Karpas-422 (cell line): ENCODE results near the gene KRT74. TPM values are rescaled to one million over a fixed set of nuclear protein-coding genes. Genes with fewer than 3 reads are reported as not detected.

Experiments used
- DNase-seq: peaks from one replicate; pipeline ENCODE4 v3.0.0-alpha.2; 2015
- H2AFZ ChIP-seq: fragments of 200-600 bp; sonication (generic); 2 replicates; pipeline ENCODE4 v1.6.1; 2014; ENCODE audit warnings: antibody characterized with exemption, low read length, mixed read lengths
- H3K27ac ChIP-seq: fragments of 200-600 bp; sonication (generic); 2 replicates; pipeline ENCODE4 v1.5.1; 2014; ENCODE audit warnings: mild to moderate bottlenecking, low read length, moderate library complexity
- H3K27me3 ChIP-seq: fragments of 200-600 bp; sonication (generic); 2 replicates; pipeline ENCODE4 v1.6.1; 2014; ENCODE audit warnings: low read length, mixed read lengths
- H3K36me3 ChIP-seq: fragments of 200-600 bp; sonication (generic); 2 replicates; pipeline ENCODE4 v1.6.1; 2014; ENCODE audit warnings: low read length, mixed read lengths; ENCODE audit not compliant: insufficient read depth
- H3K4me1 ChIP-seq: fragments of 200-600 bp; sonication (generic); 2 replicates; pipeline ENCODE4 v1.6.1; 2014; ENCODE audit warnings: mild to moderate bottlenecking, low read length, mixed read lengths
- H3K4me2 ChIP-seq: fragments of 200-600 bp; sonication (generic); 2 replicates; pipeline ENCODE4 v1.6.1; 2014; ENCODE audit warnings: low read length, low read depth, mild to moderate bottlenecking; ENCODE audit not compliant: poor library complexity, severe bottlenecking
- H3K4me3 ChIP-seq: fragments of 200-600 bp; sonication (generic); 2 replicates; pipeline ENCODE4 v1.5.1; 2014; ENCODE audit warnings: mild to moderate bottlenecking, antibody characterized with exemption, low read length, mixed read lengths
- H3K79me2 ChIP-seq: fragments of 200-600 bp; sonication (generic); 2 replicates; pipeline ENCODE4 v1.6.1; 2014; ENCODE audit warnings: mild to moderate bottlenecking, low read length, mixed read lengths
- H3K9ac ChIP-seq: fragments of 200-600 bp; sonication (generic); 2 replicates; pipeline ENCODE4 v1.6.0; 2014; ENCODE audit warnings: low read length
- H3K9me2 ChIP-seq: fragments of 200-600 bp; sonication (generic), shearing (Covaris generic); replicated peaks from 2 replicates; pipeline ENCODE4 v1.6.0; 2014; ENCODE audit warnings: mild to moderate bottlenecking, low read length, moderate library complexity; ENCODE audit not compliant: insufficient read depth
- H3K9me3 ChIP-seq: fragments of 300-700, 200-600 bp; sonication (generic); 2 replicates; pipeline ENCODE4 v1.6.1; 2014; ENCODE audit warnings: low read length, mixed read lengths
- H4K20me1 ChIP-seq: fragments of 200-600 bp; sonication (generic); 2 replicates; pipeline ENCODE4 v1.6.1; 2014; ENCODE audit warnings: mild to moderate bottlenecking, antibody characterized with exemption, low read length, low read depth; ENCODE audit not compliant: insufficient read depth
- total RNA-seq: library from RNA; depleted of rRNA; stranded (reverse); fragments of >200 nt; shearing (Covaris generic); gene quantifications from 2 replicates; pipeline ENCODE4 v1.2.3, GENCODE V29; 2014; ENCODE audit warnings: low replicate concordance

The KRT74 gene
- total RNA-seq, 1 experiment from 2014 or later = not detected

- no peak for DNase-seq
- H3K9me2 ChIP-seq = no peaks in the 10 kb centered on the region
- H3K4me3 ChIP-seq = no peak overlapping the region
- H3K27ac ChIP-seq = no peak overlapping the region
- H3K36me3 ChIP-seq = no peaks in the 10 kb centered on the region
- no peak overlapping the region for H3K9ac ChIP-seq
- no peak overlapping the region for H3K4me2 ChIP-seq
- no peaks in the 10 kb centered on the region for H3K9me3 ChIP-seq
- H2AFZ ChIP-seq = no peak overlapping the region
- H3K27me3 ChIP-seq = no peaks in the 10 kb centered on the region
- peaks cover 10% of the 10 kb centered on the region for H3K4me1 ChIP-seq
- H4K20me1 ChIP-seq = no peaks in the 10 kb centered on the region; the same call in 1 of the 2 replicates
- H3K79me2 ChIP-seq = no peaks in the 10 kb centered on the region
Observed at GRCh38 chr12:52577316-52577715, 3.7 kb upstream of the KRT74 start.

- H3K27me3 ChIP-seq = no peaks in the 10 kb centered on the region
- no peak overlapping the region for H2AFZ ChIP-seq
- H3K9ac ChIP-seq = no peak overlapping the region
- H3K4me1 ChIP-seq = peaks cover 10% of the 10 kb centered on the region
- no peaks in the 10 kb centered on the region for H3K79me2 ChIP-seq
- no peak overlapping the region for H3K4me2 ChIP-seq
- H3K9me3 ChIP-seq = no peaks in the 10 kb centered on the region
- no peaks in the 10 kb centered on the region; the same call in 1 of the 2 replicates for H4K20me1 ChIP-seq
- DNase-seq = no peak
- no peak overlapping the region for H3K27ac ChIP-seq
- H3K9me2 ChIP-seq = no peaks in the 10 kb centered on the region
- no peaks in the 10 kb centered on the region for H3K36me3 ChIP-seq
- H3K4me3 ChIP-seq = no peak overlapping the region
Observed at GRCh38 chr12:52575948-52576347, 2.3 kb upstream of the KRT74 start.

GRCh38 chr12:52575256-52575655 is 1.6 kb upstream of the KRT74 start:
- Histone ChIP-seq H3K4me1 (peaks cover 4% of the 10 kb centered on the region), H3K9ac (no peak overlapping the region), H4K20me1 (no peaks in the 10 kb centered on the region; the same call in 1 of the 2 replicates), H3K4me3 (no peak overlapping the region), H3K36me3 (no peaks in the 10 kb centered on the region), H2AFZ (no peak overlapping the region), H3K9me2 (no peaks in the 10 kb centered on the region), H3K27ac (no peak overlapping the region), H3K9me3 (no peaks in the 10 kb centered on the region), H3K27me3 (no peaks in the 10 kb centered on the region), H3K79me2 (no peaks in the 10 kb centered on the region), H3K4me2 (no peak overlapping the region)
- no peak for DNase-seq

GRCh38 chr12:52573306-52573705 is 337 bp downstream of the KRT74 start:
- no peak overlapping the region for H3K4me3 ChIP-seq
- no peaks in the 10 kb centered on the region for H3K79me2 ChIP-seq
- no peak overlapping the region for H3K9ac ChIP-seq
- no peaks in the 10 kb centered on the region; the same call in 1 of the 2 replicates for H3K4me1 ChIP-seq
- no peaks in the 10 kb centered on the region for H3K36me3 ChIP-seq
- H3K27me3 ChIP-seq = no peaks in the 10 kb centered on the region
- no peak for DNase-seq
- no peak overlapping the region for H3K27ac ChIP-seq
- H3K9me2 ChIP-seq = no peaks in the 10 kb centered on the region
- no peak overlapping the region for H2AFZ ChIP-seq
- H4K20me1 ChIP-seq = no peaks in the 10 kb centered on the region; the same call in 1 of the 2 replicates
- no peak overlapping the region for H3K4me2 ChIP-seq
- no peaks in the 10 kb centered on the region for H3K9me3 ChIP-seq

- Histone ChIP-seq H3K79me2 (no peaks in the 10 kb centered on the region), H3K9ac (no peak overlapping the region), H2AFZ (no peak overlapping the region), H3K4me2 (no peak overlapping the region), H3K4me1 (no peaks in the 10 kb centered on the region; the same call in 1 of the 2 replicates), H3K27ac (no peak overlapping the region), H3K9me3 (no peaks in the 10 kb centered on the region), H3K9me2 (no peaks in the 10 kb centered on the region), H3K36me3 (no peaks in the 10 kb centered on the region), H4K20me1 (no peaks in the 10 kb centered on the region), H3K4me3 (no peak overlapping the region), H3K27me3 (no peaks in the 10 kb centered on the region)
- no peak for DNase-seq
Observed at GRCh38 chr12:52570511-52570910, 3.1 kb downstream of the KRT74 start.

GRCh38 chr12:52568111-52568510 is 5.5 kb downstream of the KRT74 start:
- Histone ChIP-seq H2AFZ (no peak overlapping the region), H3K9me3 (no peaks in the 10 kb centered on the region), H3K4me1 (no peaks in the 10 kb centered on the region), H3K4me2 (no peak overlapping the region), H3K9ac (no peak overlapping the region), H3K4me3 (no peak overlapping the region), H3K79me2 (no peaks in the 10 kb centered on the region), H3K36me3 (no peaks in the 10 kb centered on the region), H3K27me3 (no peaks in the 10 kb centered on the region), H3K9me2 (no peaks in the 10 kb centered on the region), H3K27ac (no peak overlapping the region), H4K20me1 (0 out of 2 replicates have a peak, but pooled peaks cover 4% of the 10 kb centered on the region)
- DNase-seq = no peak

- Histone ChIP-seq H3K9me3 (no peaks in the 10 kb centered on the region), H3K27me3 (no peaks in the 10 kb centered on the region), H3K27ac (no peak overlapping the region), H3K4me3 (no peak overlapping the region), H3K9me2 (no peaks in the 10 kb centered on the region), H3K36me3 (no peaks in the 10 kb centered on the region), H4K20me1 (0 out of 2 replicates have a peak, but pooled peaks cover 4% of the 10 kb centered on the region), H3K9ac (no peak overlapping the region), H3K4me1 (no peaks in the 10 kb centered on the region), H3K79me2 (no peaks in the 10 kb centered on the region), H3K4me2 (no peak overlapping the region), H2AFZ (no peak overlapping the region)
- DNase-seq = no peak
Observed at GRCh38 chr12:52566847-52567291, 6.8 kb downstream of the KRT74 start.

- DNase-seq = no peak
- Histone ChIP-seq H3K9me3 (no peaks in the 10 kb centered on the region), H3K9me2 (no peaks in the 10 kb centered on the region), H4K20me1 (0 out of 2 replicates have a peak, but pooled peaks cover 4% of the 10 kb centered on the region), H3K27ac (no peak overlapping the region), H3K79me2 (no peaks in the 10 kb centered on the region), H3K9ac (no peak overlapping the region), H3K4me2 (no peak overlapping the region), H3K36me3 (no peaks in the 10 kb centered on the region), H2AFZ (no peak overlapping the region), H3K4me3 (no peak overlapping the region), H3K27me3 (no peaks in the 10 kb centered on the region), H3K4me1 (no peaks in the 10 kb centered on the region)
Observed at GRCh38 chr12:52564582-52564981, 9.1 kb downstream of the KRT74 start.
